ENCODE results near the gene STX18.

STX18 gene

DNA sequence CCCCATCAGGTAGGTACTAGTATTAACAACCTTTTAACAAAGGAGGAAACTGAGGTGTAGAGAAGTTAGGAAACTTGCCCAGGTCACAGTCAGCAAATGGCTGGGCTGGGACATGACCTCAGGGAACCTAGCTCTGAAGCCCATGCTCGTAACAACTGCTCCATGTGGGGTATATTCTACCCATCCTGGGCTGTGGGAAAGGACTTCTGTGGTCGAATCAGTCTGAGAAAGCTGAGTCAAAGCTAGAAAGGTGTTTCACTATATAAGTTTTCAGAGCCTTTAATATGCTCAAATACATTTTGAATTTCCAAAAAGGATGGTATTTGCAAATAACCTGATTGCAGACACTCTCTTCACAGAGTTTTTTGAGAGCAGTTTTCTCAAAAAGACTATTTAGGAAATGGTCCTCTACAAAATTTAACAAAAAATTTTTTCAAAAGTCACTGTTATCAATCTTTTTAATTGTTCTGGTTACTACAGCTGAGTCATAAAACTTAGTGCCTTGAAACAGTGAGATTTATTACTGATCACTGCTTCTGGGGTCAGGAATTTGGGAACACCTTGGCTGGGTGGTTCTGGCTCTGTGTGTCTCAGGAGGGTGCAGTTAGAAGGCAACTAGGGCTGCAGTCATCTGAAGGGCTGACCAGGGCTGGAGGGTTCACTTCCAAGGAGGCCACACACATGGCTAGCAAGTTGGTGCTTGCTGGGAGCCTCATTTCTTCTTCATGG is 101.4 kb downstream of the STX18 start:
- DNase-seq (ENCODE audit: low read depth in 2 of 2): no peak

DNA sequence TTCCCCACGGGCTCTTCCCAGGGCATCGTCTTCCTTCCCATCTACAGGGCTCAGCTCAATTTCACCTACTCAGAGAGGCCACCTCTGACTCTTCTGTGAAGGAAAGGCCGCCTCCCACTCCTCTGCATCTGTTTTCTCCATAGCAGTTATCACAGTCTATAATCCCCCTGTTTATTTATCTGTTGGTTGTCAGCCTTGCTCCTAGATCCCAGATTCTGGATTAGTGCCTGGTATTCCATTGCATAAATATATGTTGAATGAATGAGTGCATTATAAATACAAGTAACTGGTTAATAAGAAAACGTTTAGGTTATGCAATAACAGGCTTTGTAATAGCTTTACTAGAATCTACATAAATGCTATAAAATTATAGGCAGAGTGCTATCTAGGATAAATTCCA is 102.1 kb downstream of the STX18 start:
- no peak for DNase-seq (ENCODE audit: low read depth in 2 of 2)

DNA sequence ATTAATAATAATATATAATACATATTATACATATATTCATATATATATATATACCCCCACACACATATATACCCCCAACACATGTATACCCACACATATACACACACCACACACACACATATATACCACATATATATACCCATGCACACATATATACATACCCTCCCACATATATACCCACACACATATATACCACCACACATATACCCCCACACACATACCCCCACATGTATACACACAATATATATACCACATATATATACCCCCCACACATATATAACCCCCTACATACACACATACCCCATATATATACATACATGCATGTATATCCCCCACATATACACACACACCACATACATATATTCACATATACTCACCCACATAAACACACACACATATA is 103.0 kb downstream of the STX18 start:
- DNase-seq (ENCODE audit: low read depth in 2 of 2): no peak

GRCh38 chr4:4437798-4438470 is 103.9 kb downstream of the STX18 start:
- no peak for DNase-seq (ENCODE audit: low read depth in 2 of 2)

DNA sequence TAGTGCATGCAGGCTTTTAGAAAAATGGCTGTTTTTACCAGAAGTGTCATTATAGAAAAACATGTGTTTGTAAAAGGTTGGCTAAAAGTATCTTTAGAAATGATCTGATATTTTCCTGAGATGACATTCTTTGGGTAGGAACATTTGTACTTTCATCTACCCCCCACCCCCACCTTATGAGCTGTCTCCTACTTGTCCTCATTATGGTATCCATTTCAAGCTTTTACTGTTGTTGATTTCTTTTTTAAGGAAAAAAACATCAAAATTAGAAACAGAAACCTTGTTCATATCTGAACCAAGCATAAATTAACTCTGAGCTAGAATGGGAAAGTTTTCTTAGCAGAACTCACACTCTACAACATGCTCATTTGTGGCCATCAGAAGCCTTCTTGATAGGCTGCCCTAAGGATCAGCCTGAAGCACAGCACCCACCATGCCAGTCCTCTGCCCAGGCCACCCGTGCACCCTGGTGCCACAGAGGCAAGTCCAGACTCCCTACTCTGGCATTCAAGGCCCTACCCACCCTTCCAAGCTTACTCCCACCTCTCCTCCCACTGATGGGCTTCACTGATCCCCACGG is 105.5 kb downstream of the STX18 start:
- DNase-seq (ENCODE audit: low read depth in 2 of 2): no peak

GRCh38 chr4:4433941-4434340 is 107.9 kb downstream of the STX18 start:
- no peak for DNase-seq (ENCODE audit: low read depth in 2 of 2)

- DNase-seq (ENCODE audit: low read depth in 2 of 2): no peak
These were observed 109.3 kb downstream of the STX18 start for GRCh38 chr4:4432341-4433125.

GRCh38 chr4:4430492-4431195 is 111.2 kb downstream of the STX18 start:
- DNase-seq (ENCODE audit: low read depth in 2 of 2): peak; percentile 62 to 64

GRCh38 chr4:4428966-4429875 is 112.6 kb downstream of the STX18 start:
- DNase-seq (ENCODE audit: low read depth in 2 of 2): no peak

DNA sequence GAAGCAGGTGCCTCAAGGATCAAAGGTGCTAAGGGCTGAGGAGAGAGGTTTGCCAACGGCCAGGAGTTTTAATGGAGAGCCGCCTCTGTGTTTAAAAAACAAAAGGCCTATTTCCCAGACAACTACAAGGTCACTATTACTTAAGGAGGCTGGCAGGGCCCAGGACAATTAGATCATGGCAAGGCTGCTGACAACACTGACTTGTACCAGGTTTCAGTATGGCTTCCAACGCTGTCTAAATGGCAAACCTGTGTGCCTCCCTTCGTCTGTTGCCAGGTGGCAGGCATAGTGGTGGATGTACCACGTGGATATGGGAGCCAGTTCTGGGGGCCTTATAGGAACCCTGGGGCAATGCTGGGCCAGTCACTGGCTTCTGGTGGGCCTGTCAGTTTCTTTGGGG is 114.0 kb downstream of the STX18 start:
- no peak for DNase-seq (ENCODE audit: low read depth in 2 of 2)

DNA sequence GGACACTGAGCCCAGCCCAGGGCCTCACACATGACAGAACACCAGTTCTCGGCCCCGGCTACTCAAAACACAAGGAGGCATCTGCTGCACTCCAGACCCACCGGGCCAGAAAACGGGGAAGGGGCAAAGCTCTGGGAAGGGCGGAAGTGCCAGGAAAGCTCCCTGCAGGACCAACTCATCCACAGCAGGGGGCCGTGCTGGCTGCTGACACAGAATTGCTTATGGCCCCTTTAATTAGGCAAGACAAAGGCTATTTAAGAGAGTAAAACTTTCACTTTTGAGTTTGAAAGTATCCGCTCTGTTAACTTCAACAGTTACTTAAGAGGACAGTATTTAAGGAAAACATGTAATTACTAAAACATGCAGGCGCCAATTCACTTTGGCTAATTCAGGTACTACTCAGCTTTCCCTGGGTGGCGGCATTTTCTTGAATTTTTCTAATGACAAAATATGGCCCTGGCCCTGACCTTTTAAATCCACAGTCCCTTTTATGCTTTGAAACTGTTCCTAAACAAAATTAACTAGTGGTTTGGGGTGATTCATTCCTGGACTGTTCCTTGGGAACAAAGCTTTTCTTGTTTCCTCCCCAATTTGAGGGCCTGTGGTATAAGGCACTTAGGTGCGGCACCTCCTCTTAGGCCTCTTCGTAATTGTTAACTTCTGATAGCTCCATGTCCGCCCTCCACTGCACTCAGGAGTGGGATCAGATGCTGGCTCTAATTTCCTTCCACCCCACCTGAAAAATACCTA is 114.6 kb downstream of the STX18 start:
- no peak for DNase-seq (ENCODE audit: low read depth in 2 of 2)

DNA sequence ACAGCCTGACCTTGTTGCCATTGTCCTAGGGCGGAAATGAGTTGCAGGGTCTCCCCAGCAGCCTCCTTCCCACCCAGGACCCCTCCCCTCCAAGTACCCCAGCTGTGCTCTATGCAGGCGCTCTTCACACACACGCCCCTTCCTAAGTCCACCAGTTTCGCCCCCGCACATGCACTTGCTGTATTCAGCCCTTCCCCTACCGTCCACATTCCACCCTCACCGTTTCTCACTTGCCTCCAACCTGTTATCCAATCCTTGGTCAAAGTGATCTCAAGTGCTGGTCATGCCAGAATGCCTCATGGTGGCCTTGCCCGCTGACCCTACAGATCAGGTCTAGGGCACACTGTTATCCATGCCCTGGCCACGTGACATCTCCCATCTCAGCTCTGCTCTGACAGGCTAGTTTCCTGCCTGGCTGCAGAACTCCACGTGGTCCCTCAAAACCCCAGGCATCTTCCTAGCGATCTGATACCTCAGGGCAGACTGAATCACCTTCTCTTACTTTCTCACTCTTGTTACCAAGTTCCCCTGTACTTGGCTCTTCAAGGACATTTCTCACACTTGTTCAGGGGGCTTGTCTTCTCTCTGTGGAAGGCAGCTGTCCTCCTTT is 115.2 kb downstream of the STX18 start:
- DNase-seq (ENCODE audit: low read depth in 2 of 2): no peak

- no peak for DNase-seq (ENCODE audit: low read depth in 2 of 2)
These were observed 116.2 kb downstream of the STX18 start for GRCh38 chr4:4425696-4426095.

- no peak for DNase-seq (ENCODE audit: low read depth in 2 of 2)
These were observed 116.6 kb downstream of the STX18 start for GRCh38 chr4:4425119-4425690.

- no peak for DNase-seq (ENCODE audit: low read depth in 2 of 2)
These were observed 117.2 kb downstream of the STX18 start for GRCh38 chr4:4424499-4425115.

GRCh38 chr4:4423706-4424498 is 117.9 kb downstream of the STX18 start:
- DNase-seq (ENCODE audit: low read depth in 2 of 2): no peak

DNA sequence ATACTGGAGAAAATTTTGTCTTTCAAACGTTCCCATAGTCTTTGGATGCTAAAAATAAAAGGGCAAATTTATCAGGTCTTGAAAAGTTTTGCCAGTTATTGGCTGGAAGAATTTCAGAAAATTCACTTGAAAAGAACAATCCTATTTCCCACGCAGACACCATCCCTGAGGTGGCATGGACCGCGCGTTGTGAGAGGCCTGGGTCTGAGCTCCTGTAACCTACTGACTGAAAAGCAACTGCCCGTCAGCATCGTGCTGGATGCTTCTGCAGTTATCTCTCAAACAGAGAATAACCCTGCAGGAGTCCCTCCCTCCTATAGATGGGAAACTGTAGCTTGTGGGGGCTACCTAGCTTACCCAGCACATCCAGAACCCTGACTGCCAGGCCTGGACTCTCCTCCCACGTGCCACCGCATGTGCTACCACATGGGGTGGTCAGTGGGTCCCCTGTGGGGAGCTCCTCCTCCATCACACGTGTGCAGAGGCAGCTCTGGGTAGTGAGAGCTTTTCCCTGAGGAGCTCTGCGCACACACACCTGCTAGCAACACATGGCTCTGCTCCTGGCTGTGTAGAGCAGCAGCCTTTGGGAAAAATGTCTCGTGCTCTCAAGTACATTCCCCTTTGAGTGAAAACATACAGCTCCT is 118.9 kb downstream of the STX18 start:
- DNase-seq (ENCODE audit: low read depth in 2 of 2): no peak

Data from fibroblast of skin of left biceps (primary cell).